HG02943 (cell line): ENCODE measurements around the gene AFAP1L2.

Experiments
- ATAC-seq: cut with Tn5 transposase; IDR thresholded peaks from one replicate; pipeline ENCODE4 v1.9.1; 2021; ENCODE audit warnings: mild to moderate bottlenecking, low read depth, moderate library complexity; ENCODE audit not compliant: unreplicated experiment

AFAP1L2 gene

DNA sequence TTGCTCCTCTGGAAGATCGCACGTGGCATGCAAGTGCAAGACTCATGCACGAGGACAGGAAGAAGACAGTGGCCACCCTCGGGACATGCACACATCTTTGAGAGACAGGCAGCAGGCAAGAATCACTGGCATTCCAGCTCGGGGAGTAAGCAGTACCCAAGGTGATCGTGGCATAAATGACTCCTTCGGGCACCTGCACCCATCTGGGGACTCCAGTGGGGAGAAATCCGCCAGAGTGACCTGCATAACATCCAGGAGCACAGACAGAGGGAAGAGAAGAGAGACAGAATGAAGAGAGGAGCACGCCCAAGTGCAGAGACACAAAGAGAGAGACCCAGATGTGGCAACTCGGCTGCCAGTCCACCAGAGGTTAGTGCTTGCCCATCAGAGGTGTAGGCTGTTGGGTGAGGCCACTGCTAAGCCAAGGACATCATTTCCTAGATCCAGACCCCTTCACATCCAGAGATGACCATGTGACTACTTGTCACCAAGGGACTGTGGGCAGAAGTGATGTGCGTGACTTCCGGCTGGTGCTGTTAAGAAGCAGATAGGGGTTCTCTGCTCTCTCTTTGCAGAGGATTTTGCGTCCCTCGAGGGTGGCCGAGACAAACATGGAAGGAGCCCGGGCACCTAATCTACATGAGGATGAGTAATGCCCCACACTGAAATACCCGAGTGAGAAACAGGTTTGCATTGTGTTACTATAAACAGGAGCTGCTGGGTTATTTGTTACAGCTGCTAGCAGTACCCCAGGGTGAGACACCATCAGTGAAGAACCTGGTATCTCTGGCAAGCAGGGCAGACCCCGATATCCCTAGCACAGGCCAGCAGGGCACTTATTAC is 84.7 kb downstream of the AFAP1L2 start:
- no peak for ATAC-seq

- ATAC-seq = no peak
Measured at GRCh38 chr10:114316744-114317143, 87.6 kb downstream of the AFAP1L2 start.

DNA sequence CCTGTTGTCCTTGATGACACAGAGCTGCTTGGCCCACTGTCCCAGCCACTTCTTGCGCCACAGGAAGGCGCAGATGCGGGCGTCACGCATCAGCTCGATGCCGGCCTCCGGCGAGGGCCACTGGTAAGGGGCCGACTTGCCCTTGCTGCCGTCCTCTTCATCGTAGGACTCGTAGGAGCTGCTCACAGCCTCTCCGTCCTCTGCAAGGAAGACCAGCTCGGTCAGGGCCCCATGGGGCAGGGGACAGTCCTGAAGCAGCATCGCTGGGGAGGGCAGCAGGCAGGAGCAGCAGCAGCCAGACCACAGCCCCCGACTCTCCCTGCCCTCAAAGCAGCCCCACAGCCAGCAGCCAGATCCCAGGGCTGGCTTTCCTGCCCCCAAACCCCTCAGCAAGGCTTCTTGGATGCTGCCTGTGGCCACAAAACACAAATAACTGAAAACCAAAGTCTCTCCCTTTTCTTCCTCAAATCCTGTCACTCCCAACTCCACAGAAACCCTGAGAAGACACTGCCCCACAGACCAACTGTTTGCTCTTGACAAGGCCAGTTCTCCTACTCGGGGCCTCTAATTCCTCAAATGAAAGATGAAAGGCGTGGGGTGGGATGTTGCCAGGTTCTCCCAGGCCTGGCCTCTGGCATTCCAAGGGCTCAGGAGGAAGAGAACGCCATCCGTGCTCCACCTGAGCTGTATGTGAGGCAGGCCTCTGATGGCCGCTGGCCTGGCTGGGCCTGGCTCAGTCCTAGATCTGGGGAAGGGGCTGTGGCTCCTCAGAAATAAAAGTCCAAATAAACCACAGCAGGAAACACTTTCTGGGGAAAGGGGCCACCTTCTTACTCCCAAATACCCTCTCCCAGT is 88.5 kb downstream of the AFAP1L2 start:
- ATAC-seq = no peak

GRCh38 chr10:114313866-114314265 is 90.4 kb downstream of the AFAP1L2 start:
- ATAC-seq = no peak

DNA sequence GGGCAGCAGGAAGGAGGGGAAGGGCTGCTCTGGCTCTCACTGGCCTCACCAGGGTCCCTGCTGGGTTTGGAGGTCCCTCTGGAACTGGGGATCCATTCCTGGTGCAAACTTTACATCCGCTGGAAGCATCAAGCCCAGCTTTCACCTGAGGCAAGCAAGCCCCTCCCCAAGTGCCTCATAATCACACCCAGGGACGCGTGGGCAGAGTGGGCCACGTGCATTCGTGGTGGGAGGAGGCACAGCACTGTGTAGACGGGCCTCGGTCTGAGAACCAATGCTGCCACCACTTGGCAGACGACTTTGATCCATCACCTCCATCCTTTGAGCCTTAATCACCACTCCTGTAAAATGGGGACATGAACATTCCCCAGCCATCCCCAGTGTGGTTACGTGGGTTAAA is 91.2 kb downstream of the AFAP1L2 start:
- no peak for ATAC-seq

GRCh38 chr10:114311496-114312209 is 92.6 kb downstream of the AFAP1L2 start:
- ATAC-seq = no peak

DNA sequence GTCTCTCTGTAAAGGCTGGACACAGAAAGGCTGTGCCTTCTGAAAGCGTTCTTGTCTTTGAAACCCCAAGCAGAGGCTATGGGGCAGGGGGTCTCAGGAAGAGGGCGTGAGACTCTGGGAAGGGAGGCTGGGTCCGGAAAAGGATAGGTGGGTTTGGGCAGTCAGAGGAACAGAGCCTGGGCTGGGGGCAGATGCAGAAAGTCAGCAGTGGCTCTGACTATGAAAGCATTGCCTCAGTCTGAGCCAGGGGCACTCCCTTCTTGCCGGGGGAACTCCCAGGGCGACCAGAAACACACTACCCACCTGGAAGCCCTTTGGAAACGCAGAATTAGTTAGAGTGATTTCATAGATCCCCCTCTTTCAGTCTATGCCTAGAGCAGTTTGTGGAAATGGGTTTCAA is 93.3 kb downstream of the AFAP1L2 start:
- no peak for ATAC-seq

GRCh38 chr10:114310346-114310745 is 94.0 kb downstream of the AFAP1L2 start:
- ATAC-seq = no peak

GRCh38 chr10:114309364-114309651 is 95.0 kb downstream of the AFAP1L2 start:
- no peak for ATAC-seq

- no peak for ATAC-seq
Measured at GRCh38 chr10:114308531-114309363, 95.6 kb downstream of the AFAP1L2 start.

DNA sequence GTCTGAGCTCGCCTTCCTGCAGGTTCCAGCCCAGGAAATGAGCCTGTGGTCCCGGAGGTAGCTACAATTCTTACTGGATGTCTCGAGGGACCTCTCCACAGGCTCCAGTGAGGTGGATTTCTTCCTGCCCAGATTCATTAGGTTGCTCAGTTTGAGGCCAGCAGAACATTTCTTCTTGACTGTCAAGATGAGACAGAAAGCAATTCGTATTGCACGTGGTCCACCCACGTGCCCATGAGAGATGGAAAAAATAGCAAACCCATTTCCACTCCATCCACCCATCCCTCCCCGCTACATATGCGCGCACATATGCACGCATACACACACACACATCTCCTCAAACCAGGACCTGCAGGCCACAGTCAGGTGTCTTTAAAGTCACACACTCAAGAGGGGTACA is 96.6 kb downstream of the AFAP1L2 start:
- ATAC-seq = no peak

DNA sequence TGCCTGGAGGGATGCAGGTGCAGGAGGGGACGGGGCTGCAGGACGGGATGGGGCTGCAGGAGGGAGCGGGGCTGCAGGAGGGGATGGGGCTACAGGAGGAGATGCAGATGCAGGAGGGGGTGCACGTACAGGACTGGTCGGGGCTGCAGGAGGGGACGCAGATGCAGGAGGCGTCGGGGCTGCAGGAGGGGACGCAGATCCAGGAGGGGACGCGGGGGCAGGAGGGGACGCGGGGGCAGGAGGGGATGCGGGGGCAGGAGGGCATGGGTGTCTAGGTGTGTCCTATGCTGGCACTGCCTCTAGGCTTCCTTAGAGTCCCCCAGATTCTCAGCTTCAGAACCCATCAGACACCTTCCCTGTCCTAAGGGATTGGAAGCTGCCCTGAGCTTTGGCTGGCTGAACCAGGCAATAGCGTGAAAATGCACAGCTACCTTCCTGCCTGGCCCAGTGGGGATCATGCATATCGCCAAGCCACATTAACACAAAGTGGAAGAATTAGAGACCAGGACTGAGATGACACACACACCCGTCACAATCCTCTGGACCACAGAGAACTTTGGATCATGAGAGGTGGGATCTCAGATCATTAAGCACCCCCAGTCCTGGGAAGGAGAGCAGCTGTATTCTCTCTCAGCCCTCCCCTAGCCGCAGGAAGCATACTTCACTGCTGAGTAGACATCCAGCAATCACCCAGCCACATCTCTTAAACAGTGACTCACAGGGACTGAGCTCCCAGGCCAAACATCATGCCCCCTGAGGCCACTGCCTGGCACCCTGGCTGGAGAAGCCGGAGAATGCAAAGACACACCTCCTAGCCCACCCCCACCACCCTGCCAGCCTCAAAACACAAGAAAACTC is 98.0 kb downstream of the AFAP1L2 start:
- ATAC-seq = no peak

GRCh38 chr10:114305521-114305925 is 98.8 kb downstream of the AFAP1L2 start:
- ATAC-seq = no peak

DNA sequence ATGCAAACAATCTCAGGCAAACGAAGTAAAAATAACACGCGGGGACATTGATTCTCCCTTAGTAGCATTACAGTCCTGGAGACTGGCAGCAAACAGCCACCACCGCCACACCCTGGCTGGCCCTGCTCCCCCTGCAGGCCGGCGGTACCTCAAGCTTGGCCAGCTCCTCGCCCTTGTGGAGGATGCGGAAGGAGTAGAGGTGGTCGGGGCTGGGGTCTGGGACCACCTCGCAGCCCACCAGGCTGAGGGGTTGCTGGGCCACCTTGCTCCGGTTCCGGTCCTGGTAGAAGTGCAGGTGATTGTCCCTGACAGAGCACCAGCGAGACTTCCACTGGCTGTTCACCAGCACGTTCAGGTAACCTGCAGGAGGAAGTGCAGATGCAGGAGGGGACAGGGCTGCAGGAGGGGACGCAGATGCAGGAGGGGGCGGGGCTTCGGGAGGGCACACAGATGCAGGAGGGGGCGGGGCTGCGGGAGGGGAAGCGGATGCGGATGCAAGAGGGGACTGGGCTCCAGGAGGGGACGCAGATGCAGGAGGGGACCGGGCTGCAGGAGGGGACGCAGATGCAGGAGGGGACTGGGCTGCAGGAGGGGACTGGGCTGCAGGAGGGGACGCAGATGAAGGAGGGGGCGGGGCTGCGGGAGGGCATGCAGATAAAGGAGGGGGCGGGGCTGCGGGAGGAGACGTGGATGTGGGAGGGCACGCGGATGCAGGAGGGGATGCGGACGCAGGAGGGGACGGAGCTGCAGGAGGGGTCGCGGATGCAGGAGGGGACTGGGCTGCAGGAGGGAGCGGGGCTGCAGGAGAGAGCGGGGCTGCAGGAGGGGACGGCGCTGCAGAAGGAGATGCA is 99.5 kb downstream of the AFAP1L2 start:
- ATAC-seq = peak; percentile 47

- ATAC-seq = peak; percentile 86
Measured at GRCh38 chr10:114304017-114304570, 100.2 kb downstream of the AFAP1L2 start.

GRCh38 chr10:114303556-114303955 is 100.7 kb downstream of the AFAP1L2 start:
- no peak for ATAC-seq

- no peak for ATAC-seq
Measured at GRCh38 chr10:114301951-114302710, 102.2 kb downstream of the AFAP1L2 start.
